Measurements from ENCODE around the gene CACNA1S.

Gene CACNA1S

GRCh38 chr1:201116091-201116490 lies 3.9 kb upstream of the CACNA1S start:
- no peak for DNase-seq (ENCODE audit: low spot score)

- no peak for DNase-seq (ENCODE audit: low spot score)
Measured at GRCh38 chr1:201115390-201115937, 3.2 kb upstream of the CACNA1S start.

- peak; percentile 81 for DNase-seq (ENCODE audit: low spot score)
Measured at GRCh38 chr1:201114245-201115131, 2.3 kb upstream of the CACNA1S start.

GRCh38 chr1:201113451-201114244 lies 1.4 kb upstream of the CACNA1S start:
- no peak for DNase-seq (ENCODE audit: low spot score)

GRCh38 chr1:201112926-201113325 lies 700 bp upstream of the CACNA1S start:
- no peak for DNase-seq (ENCODE audit: low spot score)

GRCh38 chr1:201111672-201112071 lies 554 bp downstream of the CACNA1S start:
- DNase-seq (ENCODE audit: low spot score) = no peak

- DNase-seq (ENCODE audit: low spot score) = no peak
Measured at GRCh38 chr1:201111156-201111555, 1.1 kb downstream of the CACNA1S start.

GRCh38 chr1:201110616-201111015 lies 1.6 kb downstream of the CACNA1S start:
- DNase-seq (ENCODE audit: low spot score) = no peak

GRCh38 chr1:201110138-201110537 lies 2.1 kb downstream of the CACNA1S start:
- no peak for DNase-seq (ENCODE audit: low spot score)

- DNase-seq (ENCODE audit: low spot score) = no peak
Measured at GRCh38 chr1:201109651-201110050, 2.6 kb downstream of the CACNA1S start.

- no peak for DNase-seq (ENCODE audit: low spot score)
Measured at GRCh38 chr1:201108614-201109013, 3.6 kb downstream of the CACNA1S start.

- no peak for DNase-seq (ENCODE audit: low spot score)
Measured at GRCh38 chr1:201105688-201106087, 6.5 kb downstream of the CACNA1S start.

GRCh38 chr1:201104141-201104540 lies 8.1 kb downstream of the CACNA1S start:
- no peak for DNase-seq (ENCODE audit: low spot score)

- DNase-seq (ENCODE audit: low spot score) = no peak
Measured at GRCh38 chr1:201103666-201104065, 8.6 kb downstream of the CACNA1S start.

GRCh38 chr1:201100169-201100930 lies 11.9 kb downstream of the CACNA1S start:
- DNase-seq (ENCODE audit: low spot score) = no peak

GRCh38 chr1:201098992-201099677 lies 13.1 kb downstream of the CACNA1S start:
- no peak for DNase-seq (ENCODE audit: low spot score)

GRCh38 chr1:201096977-201097856 lies 15.0 kb downstream of the CACNA1S start:
- no peak for DNase-seq (ENCODE audit: low spot score)

- DNase-seq (ENCODE audit: low spot score) = no peak
Measured at GRCh38 chr1:201096041-201096461, 16.2 kb downstream of the CACNA1S start.

- no peak for DNase-seq (ENCODE audit: low spot score)
Measured at GRCh38 chr1:201095581-201095980, 16.6 kb downstream of the CACNA1S start.

GRCh38 chr1:201094832-201095231 lies 17.4 kb downstream of the CACNA1S start:
- no peak for DNase-seq (ENCODE audit: low spot score)
